DMS 273 treated with DMSO at 0.1 percent for 48 hours (cell line): ENCODE data around the gene ZNF681.
"Not testable (repeated sequence)": the region's sequence is repeated elsewhere in the genome, so short reads cannot be mapped to it uniquely, and the experiment has no call there.

Experiments used
- DNase-seq: peaks from one replicate; lab custom pipeline; 2025; lab: John Stamatoyannopoulos, UW

The ZNF681 gene

DNA sequence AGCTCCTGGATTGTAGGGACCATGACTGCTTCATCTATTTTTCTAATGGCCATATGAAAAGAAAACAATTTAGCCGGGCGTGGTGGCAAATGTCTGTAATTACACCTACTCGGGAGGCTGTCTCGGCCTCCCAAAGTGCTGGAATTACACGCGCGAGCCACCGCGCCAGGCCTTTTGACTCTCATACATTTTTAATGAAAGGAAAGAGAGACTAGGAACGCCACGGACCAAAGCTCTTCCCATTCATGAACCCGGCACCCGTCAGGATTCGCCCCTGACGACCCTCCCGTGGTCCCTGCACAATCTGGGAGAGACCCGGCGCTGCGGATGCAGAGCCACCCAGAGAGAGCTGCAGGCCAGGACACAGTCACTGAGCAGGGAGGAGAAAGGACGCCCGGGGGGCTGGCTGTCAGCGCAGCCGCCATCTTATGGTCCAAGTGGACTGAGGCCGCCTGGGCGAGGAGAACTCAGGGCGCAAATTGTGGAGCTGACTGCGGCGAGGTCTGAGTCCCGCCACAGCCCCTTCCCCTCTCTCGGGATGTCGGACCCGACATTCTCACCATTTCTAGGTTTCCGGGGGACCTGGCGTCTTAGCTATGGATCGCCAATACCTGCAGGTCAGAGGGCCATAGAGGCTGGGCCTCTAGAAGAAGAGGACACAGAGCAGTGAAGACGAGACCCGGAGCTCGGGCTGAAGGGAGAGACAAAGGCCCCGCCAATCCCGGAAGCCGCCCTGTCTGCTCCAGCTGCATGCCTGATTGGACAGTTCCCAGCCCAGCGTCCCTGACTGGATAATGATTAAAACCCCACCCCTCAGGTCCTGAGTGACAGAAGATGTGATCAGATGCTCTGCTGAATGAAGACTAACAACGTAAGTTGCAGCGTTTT is at the start of gene ZNF681:
TSS of gene ZNF681 (minus strand) at position 705 of the 888 bp plus-strand sequence. CDS start at position 563, 142 bp downstream.
- peak; percentile 95 for DNase-seq

DNA sequence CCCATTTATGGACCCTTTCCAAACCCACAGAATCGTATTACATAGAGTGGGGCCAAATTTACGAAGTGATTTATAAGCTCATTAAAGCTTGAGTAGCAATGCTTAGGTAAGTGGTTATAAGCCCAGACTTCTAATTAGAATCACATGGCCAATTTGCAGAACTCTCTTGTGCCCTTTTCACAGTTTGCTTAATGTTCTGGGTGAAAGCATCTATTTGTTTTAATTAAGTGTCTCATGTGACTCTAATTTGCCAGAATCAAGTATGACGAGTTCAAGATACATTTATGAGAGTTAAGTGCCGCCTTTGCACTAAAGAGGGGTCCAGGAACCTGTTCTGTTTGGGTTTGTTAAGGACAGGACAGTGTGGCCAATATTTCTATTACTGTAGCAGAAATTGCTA is 46.0 kb upstream of the ZNF681 start:
- DNase-seq, result no peak

DNA sequence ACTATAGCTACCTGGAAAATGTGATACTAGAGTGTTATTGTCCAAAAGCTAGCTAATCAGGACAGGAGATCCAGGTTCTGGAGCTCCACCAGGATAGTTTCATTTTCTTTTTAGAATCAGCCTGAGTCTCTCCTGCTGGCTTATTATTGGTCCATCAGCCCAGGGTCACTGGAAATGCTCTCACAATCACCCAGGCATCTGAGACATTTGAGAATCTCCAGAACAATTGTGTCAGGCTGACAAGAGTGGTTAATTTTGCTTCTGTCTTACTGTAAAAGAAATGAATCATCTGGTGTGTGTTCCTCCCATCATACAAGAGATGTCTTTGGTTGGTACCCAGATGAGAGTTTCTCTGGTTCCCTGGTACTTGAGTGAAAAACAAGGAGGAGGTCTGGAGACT is 43.6 kb upstream of the ZNF681 start:
- no peak for DNase-seq

DNA sequence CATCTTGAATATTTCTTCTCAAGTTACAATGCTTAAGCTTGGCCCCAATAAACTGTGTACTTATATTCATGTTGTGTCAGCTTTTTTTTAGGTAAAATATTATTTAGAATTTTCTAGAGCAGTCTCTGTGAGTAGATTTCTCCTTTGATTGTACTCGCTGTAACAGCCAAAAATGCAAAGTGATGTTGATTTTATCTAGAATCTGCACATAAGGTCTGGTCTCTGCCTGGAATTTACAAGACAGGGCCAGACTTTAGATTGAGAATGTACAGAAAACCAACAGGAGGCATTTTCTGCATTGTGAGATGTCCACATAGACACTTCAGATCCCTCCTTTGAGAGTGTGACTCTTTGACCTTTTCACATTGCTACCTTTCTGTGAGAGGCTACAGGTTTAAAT is 43.1 kb upstream of the ZNF681 start:
- no peak for DNase-seq

DNA sequence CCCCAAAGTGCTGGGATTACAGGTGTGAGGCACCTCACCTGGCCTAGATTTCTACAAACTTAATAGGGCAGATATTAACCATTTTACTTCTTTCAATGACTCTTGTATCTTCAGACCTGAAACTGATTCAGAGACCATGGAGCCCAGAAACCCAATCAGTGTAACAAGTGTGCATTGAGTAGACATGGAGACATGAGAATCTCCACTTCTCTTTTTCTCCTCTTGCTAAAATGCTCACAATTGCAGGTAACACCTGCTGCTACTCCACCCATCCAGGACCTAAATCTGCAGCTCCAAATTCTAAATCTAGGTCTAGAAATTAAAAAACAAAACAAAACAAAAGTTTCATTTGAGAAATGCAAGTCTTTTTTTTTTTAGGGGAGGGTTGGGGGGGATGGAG is 42.2 kb upstream of the ZNF681 start:
- DNase-seq, result no peak

DNA sequence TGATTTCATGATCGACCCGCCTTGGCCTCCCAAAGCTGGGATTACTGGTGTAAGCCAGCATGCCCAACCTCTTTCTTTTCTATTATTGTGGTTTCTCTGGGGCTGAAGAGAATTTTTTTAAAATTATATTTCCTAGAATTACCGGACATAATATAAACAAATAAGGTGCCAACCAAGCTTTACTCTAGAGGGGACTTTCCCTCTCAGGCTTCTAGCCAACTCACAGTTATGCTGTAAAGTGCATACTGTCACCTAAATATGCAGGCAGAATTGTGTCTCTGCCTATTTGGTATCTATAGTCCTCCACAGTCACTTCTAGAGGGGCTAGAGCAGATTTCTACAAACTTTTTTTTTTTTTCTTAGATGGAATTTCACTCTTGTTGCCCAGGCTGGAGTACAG is 41.6 kb upstream of the ZNF681 start:
- no peak for DNase-seq

DNA sequence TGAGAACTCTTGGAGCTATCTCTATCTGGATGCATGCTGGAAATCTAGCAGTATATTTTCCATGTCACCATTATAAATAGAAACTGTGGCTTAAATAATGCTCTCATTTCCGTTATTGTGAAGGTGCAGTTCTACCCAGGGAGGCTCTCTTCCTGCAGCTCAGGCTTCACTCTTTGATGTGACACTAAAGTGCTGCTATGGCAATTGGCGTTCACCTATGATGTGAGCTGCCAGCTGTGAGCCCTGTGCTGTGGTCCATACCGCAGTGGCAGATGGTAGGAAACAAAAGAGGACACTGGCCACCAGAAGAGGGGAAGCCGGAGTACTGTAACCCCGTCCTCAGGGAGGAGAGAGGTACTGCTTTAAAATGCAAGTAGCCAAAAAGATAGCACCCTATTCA is 40.6 kb upstream of the ZNF681 start:
- no peak for DNase-seq

DNA sequence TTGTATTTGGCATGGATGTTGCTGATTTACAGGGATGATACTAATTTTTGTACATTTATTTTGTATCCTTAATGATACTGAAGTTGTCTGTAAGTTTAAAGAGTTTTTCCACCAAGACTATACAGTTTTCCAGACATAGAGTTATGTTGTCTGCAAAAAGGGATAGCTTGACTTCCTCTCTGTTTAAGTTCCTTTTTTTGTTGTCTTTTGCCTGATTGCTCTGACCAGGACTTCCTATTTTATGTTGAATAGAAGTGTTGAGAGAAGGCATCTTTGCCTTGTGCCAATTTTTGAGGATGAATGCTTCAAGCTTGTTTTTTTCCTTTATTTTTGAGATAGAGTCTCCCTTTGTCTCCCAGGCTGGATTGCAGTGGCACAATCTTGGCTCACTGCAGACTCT is 36.8 kb upstream of the ZNF681 start:
- no peak for DNase-seq

DNA sequence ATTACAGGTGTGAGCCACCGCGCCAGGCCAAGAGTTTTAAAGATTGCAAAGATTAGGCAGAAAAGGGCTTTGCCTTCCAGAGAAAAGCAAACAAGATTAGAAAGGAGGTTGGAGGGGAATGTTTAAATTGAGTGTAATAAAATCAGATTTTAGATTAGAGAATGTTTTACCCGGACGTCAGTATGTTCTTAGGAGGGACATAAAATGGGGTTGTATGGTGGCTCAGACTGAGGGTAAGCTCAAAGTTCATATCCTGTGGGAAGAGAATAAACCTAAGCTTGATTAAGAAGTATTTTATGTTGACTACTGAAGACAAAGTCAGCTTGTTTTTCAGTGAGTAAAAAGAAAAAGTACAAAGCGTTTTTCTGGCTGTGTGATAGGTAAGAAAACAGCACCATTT is 34.1 kb upstream of the ZNF681 start:
- no peak for DNase-seq

DNA sequence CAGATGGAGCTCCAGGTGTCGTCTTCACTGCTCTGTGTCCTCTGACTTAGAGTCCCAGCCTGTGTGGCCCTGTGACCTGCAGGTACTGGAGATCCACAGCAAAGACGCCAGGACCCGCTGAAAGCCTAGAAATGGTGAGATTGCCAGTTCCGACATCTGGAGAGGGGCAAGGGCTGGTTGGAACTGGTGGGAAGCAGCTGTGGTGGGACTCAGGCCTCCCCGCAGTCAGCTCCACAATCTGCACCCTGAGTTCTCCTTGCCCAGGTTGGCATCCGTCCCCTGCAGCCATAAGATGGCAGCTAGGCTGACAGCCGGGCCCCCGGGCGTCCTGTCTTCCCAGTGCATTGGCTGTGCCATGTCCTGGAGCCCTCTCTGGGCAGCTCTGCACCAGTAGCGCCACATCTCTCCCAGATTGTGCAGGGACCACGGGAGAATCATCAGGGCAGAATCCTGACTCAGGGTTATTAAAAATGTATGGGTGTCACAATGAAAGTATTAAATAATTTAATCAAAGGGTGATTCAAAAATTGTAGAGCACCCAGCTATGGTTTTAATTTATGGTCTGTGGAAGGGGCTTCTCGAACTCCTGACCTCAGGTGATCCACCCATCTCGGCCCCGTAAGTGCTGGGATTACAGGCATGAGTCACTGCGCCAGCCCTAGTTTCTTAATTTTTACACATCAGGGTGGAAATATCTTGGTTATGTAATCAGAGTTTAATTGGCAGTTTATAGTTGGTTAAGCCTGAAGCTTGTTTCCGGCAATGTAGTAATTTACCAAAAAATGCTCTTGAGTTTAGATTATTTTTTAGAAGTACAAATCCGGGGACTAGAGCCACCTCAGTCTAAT is 32.2 kb upstream of the ZNF681 start:
- no peak for DNase-seq

DNA sequence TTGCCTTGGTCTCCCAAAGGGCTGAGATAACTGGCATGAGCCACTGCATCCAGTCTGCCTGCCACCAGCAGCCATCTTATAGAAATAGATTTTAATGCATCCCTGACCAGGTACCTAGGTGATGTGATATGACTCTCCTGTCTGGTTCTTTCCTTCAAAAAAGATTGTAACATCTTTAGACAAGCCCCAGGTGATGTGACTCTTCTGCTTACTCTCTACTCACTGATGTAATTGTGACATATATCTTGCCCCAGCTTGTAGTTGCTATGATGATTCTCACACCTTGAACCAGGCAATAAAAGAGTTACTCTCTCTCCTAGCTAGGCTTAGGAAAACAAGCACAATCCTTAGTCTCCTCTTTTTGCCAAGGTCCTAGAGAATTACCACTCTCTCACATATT is 30.6 kb upstream of the ZNF681 start:
- DNase-seq, result no peak

DNA sequence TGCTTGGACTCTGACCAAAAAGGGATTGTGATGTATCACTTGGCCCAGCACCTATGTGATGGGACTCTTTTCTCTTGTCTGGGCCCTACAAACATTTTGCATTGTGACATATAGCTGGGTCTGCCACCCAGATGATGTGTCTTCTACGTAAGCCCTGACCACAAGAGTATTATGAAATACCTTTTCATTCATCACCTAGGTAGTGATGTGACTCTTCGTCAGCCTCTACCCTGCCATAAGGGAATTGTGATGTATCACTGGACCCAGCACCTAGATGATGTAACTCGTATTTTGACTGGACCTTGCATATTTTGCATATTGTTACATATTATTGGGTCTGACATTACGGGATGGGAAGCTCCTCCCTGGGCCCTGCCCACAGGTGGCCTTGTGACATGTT is 29.7 kb upstream of the ZNF681 start:
- no peak for DNase-seq

DNA sequence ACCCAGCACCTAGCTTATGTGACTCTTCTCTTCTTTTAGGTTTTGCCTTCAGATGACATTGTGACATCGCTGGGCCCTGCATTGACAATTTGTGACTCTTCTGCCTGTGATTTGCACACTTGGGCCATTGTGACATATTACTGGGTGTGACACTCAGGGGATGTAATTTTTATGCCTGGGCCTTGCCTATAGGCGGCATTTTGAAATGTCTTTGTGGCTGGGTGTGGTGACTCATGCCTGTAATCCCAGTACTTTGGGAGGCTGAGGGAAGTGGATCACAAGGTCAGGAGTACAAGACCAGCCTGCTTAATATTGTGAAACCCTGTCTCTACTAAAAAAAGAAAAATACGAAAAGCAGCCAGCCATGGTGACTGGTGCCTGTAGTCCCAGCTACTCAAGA is 28.4 kb upstream of the ZNF681 start:
- no peak for DNase-seq

DNA sequence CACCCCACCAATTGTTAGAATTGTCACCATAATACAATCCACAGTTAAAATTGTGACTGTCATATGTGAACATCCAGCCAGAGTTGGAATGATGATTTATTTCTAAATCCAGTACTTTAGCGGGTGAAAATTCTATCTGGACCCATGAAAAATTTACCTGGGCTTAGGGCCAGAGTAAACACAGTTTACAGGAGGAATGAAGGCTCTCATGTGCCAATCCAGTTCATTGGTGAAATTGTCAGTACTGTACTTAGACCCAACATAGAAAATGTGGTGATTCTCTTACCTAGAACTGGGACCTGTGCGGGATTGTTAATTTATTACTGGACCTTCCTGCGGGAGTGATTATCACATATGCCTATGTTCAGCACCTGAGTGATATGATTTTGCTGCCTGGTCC is 27.3 kb upstream of the ZNF681 start:
- DNase-seq, result no peak

DNA sequence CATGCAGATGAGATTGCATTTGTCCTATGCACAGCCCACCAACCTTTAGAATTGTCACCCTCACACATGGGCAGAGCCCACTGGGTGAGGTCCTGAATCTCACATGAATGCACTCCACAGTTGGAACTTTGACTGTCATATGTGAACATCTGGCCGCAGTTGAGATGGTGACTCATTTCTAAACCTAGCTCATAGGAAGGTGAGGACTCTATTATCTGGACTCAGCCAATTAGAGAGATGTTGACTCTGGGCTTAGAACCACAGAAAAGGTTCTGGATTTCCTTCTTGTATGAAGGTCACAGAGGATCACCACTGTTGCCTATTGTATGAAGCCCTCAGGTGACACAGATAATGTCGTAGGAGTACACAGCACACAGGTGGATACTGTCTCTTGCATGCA is 25.6 kb upstream of the ZNF681 start:
- no peak for DNase-seq

DNA sequence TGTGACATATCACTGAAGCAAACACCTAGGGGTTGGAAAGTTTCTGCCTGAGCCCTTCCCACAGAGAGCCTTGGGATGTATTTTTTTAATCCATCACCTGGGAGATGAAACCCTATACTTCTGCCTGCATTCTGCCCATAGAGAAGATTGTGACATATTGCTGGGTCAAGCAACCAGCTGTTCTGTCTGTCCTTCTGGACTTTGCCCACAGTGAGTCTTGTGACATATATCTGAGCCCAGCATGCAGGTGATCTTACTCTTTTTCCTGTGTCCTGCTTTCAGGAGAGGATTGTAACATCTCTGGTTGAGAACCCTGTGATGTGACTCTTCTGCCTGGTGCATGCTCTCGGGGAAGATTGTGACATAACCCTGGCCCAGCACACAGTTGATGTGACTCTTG is 24.9 kb upstream of the ZNF681 start:
- no peak for DNase-seq

DNA sequence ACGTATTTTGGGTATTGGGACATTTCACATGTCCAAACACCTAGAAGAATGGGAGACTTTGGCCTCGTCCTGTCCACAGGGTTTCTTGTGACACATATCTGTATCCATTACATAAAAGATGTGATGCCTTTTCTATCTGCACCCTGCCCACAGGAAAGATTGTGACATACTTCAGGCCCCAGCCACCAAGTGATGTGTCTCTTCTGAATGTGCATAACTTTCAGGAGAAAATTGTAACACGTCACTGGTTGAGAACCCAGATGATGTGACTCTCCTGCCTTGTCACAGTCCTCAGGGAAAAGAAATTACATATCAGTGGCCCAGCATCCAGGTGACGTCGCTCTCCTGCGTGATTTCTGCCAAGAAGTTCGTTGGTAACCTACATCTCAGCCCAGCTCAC is 21.0 kb upstream of the ZNF681 start:
- no peak for DNase-seq

DNA sequence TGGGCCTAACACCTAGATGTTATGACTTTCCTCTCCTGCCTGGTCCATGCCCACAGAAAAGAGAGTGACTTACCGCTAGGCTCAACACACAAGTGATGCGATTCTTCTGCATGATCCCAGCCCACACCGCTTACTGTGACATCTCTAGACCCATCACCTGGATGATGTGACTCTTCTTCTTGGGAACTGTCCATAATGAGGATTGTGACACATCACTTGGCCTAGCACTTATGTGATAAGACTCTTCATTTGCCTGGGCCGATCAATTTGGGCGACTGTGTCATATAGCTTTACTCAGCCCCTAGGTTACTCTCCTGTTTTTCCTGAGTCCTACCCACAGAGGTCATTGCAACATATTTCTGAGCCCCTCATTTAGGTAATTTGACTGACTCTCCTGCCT is 19.9 kb upstream of the ZNF681 start:
- no peak for DNase-seq

DNA sequence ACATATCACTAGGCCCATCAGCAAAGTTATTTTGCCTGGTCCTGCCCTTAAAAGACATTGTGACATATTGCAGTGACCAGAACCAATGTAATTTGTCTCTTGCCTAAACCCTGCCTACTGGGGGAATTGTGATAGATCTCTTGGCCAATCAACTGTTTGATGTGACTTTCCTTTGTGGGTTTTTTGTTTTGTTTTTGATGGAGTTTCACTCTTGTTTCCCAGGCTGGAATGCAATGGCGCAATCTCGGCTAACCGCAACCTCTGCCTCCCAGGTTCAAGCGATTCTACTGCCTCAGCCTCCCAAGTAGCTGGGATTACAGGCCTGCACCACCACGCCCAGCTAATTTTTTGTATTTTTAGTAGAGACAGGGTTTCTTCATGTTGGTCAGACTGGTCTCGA is 19.3 kb upstream of the ZNF681 start:
- DNase-seq, result not testable (repeated sequence)

DNA sequence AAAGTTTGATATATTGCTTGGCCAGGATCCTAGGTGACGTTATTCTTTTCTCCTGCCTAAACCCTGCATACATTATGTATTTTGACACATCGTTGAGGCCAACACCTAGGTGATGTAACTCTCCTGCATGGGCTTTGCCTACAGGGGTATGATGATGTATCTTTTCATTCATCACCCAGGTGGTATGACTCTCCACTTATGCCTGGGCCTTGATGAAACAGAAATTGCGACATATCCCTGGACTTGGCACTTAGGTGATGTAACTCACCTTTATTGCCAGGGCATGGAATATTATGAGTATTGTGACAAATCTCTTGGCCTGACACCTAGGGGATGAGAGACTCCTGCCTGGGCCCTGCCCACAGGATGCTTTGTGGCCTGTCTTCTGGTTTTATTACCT is 18.5 kb upstream of the ZNF681 start:
- no peak for DNase-seq

DNA sequence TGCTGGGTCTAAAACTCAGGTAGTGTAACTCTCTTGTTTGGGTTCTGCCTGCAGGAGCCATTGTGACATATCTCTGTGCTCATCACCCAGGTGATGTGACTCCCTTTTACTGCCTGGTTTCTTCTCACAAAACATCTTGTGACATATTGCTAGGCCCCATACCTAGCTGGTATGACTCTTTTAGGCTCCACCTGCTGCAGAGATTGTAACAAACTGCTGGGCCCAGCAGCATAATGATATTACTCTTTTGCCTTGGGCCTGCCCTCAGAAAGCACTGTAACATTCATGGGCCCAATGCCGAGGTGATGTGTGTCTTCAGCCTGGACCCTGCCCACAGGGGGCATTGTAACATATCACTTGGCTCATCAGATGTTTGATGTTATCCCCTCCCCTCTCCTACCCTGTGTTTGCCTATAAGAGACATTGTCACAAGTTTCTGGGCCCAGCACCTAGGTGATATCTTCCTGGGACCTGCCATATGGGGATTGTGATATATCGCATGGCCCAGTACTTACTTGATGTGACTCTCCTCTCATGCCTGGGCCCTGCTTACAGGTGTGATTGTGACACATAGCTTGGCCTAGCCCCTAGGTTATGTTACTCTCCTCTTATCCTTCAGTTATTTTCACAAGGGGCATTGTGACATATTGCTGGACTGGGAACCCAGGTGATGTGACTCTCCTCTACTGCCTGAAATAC is 18.0 kb upstream of the ZNF681 start:
- DNase-seq, result no peak

DNA sequence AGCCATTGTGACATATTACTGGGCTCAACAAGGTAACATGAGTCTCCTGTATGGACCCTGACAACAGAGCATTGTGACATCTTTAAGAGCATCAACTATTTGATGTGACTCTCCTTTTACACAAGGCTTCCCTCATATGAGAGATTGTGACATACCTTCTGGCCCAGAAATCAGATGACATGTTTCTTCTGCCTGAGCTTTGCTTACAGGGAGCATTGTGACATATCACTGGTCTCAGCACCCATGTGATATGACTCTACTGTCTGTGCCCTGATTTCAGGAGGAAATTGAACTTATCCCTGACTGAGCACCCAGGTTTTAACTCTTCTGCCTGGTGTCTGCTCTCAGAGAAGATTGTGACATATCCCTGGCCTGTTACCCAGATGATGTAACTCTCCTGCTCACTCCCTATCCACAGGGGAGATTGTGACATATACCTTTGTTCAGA is 15.9 kb upstream of the ZNF681 start:
- no peak for DNase-seq

DNA sequence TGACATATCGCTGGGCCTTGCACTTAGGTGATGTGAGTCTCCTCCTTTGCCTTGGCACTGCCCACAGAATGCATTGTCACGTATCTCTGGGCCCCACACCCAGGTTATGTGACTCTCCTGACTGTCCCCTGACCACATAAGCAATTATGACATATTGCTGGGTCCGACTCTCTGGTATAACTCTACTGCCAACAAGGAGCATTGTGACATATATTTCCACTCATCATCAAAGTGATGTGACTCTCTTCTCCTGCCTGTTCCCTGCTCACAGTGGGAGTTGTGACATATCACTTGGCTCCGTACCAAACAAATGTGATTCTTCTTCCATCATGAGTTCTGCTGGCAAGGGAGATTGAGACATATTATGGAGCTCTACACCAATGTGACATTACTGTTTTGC is 15.4 kb upstream of the ZNF681 start:
- no peak for DNase-seq
